Lung (tissue), 12 donors: ENCODE data around the gene MED7. TPM values are rescaled to one million over a fixed set of nuclear protein-coding genes. Genes with fewer than 3 reads are reported as not detected.

Source experiments
- ATAC-seq: fragments of 200-7000 bp; cut with Tn5 transposase; one replicate; pipeline ENCODE4 v1.9.1; 2020; ENCODE audit warnings: moderate number of reproducible peaks; ENCODE audit not compliant: insufficient read depth, low FRiP score
- DNase-seq, 3 donors: peaks; one replicate each; pipeline ENCODE4 v3.0.0-alpha.2; 2013 to 2017
- H3K27ac ChIP-seq, 2 donors: one replicate each; pipeline ENCODE4 v1.5.1; 2013; ENCODE audit warnings: mild to moderate bottlenecking in 2 of 2, moderate library complexity in 2 of 2, control low read depth in 1 of 2, inconsistent platforms in 1 of 2, low read depth in 1 of 2, low read length in 1 of 2
- H3K27me3 ChIP-seq, 3 donors: one replicate each; pipeline ENCODE4 v1.5.1; 2013; ENCODE audit warnings: low read length in 2 of 3; ENCODE audit not compliant: control insufficient read depth in 3 of 3, insufficient read depth in 3 of 3
- H3K36me3 ChIP-seq, 4 donors: one replicate each; pipeline ENCODE4 v1.5.1; 2013; ENCODE audit warnings: low read length in 4 of 4, mild to moderate bottlenecking in 1 of 4, moderate library complexity in 1 of 4; ENCODE audit not compliant: control insufficient read depth in 4 of 4, insufficient read depth in 4 of 4
- H3K4me1 ChIP-seq, 5 donors: one replicate each; pipeline ENCODE4 v1.5.1; 2013; ENCODE audit warnings: low read length in 5 of 5, mild to moderate bottlenecking in 2 of 5, moderate library complexity in 1 of 5; ENCODE audit not compliant: control insufficient read depth in 5 of 5, insufficient read depth in 5 of 5
- H3K4me3 ChIP-seq: one replicate; pipeline ENCODE4 v1.5.1; 2013; ENCODE audit warnings: mild to moderate bottlenecking, control low read depth, moderate library complexity
- H3K9ac ChIP-seq, 2 donors: one replicate each; pipeline ENCODE4 v1.5.1; 2013; ENCODE audit warnings: low read length in 2 of 2, control low read depth in 1 of 2; ENCODE audit not compliant: insufficient read depth in 1 of 2
- H3K9me3 ChIP-seq, 4 donors: one replicate each; pipeline ENCODE4 v1.5.1; 2013; ENCODE audit warnings: low read length in 3 of 4, mild to moderate bottlenecking in 1 of 4, moderate library complexity in 1 of 4; ENCODE audit not compliant: control insufficient read depth in 4 of 4, insufficient read depth in 3 of 4
- CTCF ChIP-seq: IDR thresholded peaks from 2 replicates; pipeline ENCODE4 v1.5.1; 2012; ENCODE audit warnings: mild to moderate bottlenecking; ENCODE audit errors: control extremely low read depth, extremely low read depth
- WGBS, 2 donors: extraction: QIAGEN DNeasy Blood & Tissue Kit; methylation state at CpG; one replicate each; pipeline ENCODE4 v1.1.7; 2013; 5-methylcytosine and 5-hydroxymethylcytosine counted together
- polyA plus RNA-seq, 2 donors: library from polyadenylated mRNA; stranded (reverse); fragments of 200-250 nt; gene quantifications; one replicate each; pipeline ENCODE4 v1.2.1, GENCODE V29; 2013
- total RNA-seq, 2 donors: library from RNA; depleted of rRNA in 1 of 2; stranded (reverse); fragments of >200 nt in 1 of 2; gene quantifications; one replicate each; pipeline ENCODE4 v1.2.1, GENCODE V29; 2014 to 2021
- donor health status: control.
- donor health status: control.
- donor health status: Bipolar disorder and iron deficiency.
- donor health status: healthy.
- donor health status: DM: yes; HTN: yes; CAD: no.

MED7 gene
- total and polyA plus RNA-seq, 4 donors = 9.3 to 16.1 (median 12.9) TPM

- DNase-seq (no peak), ATAC-seq (no peak)
- peaks cover 0 to 2% (median 0%) of the 10 kb centered on the region in 3 donors for H3K27me3 ChIP-seq
- TF ChIP-seq CTCF = no peak
- no peak overlapping the region for H3K27ac ChIP-seq
- no peak overlapping the region for H3K9ac ChIP-seq
- no peak overlapping the region for H3K4me3 ChIP-seq
- peaks cover 0 to 2% (median 0%) of the 10 kb centered on the region in 5 donors for H3K4me1 ChIP-seq
- H3K36me3 ChIP-seq = no peaks in the 10 kb centered on the region
- H3K9me3 ChIP-seq = no peaks in the 10 kb centered on the region
- 64 to 81% methylated on average over 3 of the region's 3 CpGs for WGBS, 2 donors
Observed at GRCh38 chr5:157182143-157182757, 39.6 kb upstream of the MED7 start.

- no peak within 1 kb of the TSS for H3K27ac ChIP-seq
- no peaks in the 10 kb centered on the region for H3K4me1 ChIP-seq
- H3K27me3 ChIP-seq = peaks cover 0 to 2% (median 0%) of the 10 kb centered on the region in 3 donors
- H3K36me3 ChIP-seq = no peaks in the 10 kb centered on the region
- no peak within 1 kb of the TSS for H3K4me3 ChIP-seq
- no peak for TF ChIP-seq CTCF
- ATAC-seq (no peak), DNase-seq (no peak)
- WGBS, 2 donors = 71 to 73% methylated on average over 8 of the region's 8 CpGs
- H3K9me3 ChIP-seq = no peaks in the 10 kb centered on the region
- H3K9ac ChIP-seq = no peak within 1 kb of the TSS
Observed at GRCh38 chr5:157180374-157181264, 38.0 kb upstream of the MED7 start, which contains the start of gene ITK. Gene ITK (plus strand): TSS chr5:157180840. CDS start chr5:157180978, 138 bp downstream.

GRCh38 chr5:157178966-157179365, 36.3 kb upstream of the MED7 start:
- DNase-seq (no peak), ATAC-seq (no peak)
- Histone ChIP-seq H3K27me3 (no peaks in the 10 kb centered on the region), H3K27ac (no peak overlapping the region), H3K36me3 (no peaks in the 10 kb centered on the region), H3K9ac (no peak overlapping the region), H3K9me3 (no peaks in the 10 kb centered on the region), H3K4me1 (no peaks in the 10 kb centered on the region), H3K4me3 (no peak overlapping the region)
- TF ChIP-seq CTCF = no peak
- WGBS, 2 donors = 67 to 71% methylated on average over 3 of the region's 3 CpGs
